Neural cell (in vitro differentiated cells): Measurements from ENCODE around the gene CCT3. TPM values are rescaled to one million over a fixed set of nuclear protein-coding genes. Genes with fewer than 3 reads are reported as not detected.

Source experiments
- H2AFZ ChIP-seq: fragments of 200-600, 300-800 bp; sonication (generic), shearing (Covaris generic); 2 replicates; pipeline ENCODE4 v1.6.0; 2014; ENCODE audit warnings: low read depth, mild to moderate bottlenecking, antibody characterized with exemption, low read length, moderate library complexity
- H3F3A ChIP-seq: fragments of 200-600 bp; shearing (Covaris generic); 2 replicates; pipeline ENCODE4 v1.6.1; 2016; ENCODE audit warnings: mild to moderate bottlenecking, moderate library complexity, mixed read lengths, antibody characterized with exemption, low read length; ENCODE audit not compliant: insufficient read depth, poor library complexity, severe bottlenecking
- H3K27ac ChIP-seq: fragments of 200-600, 300-800 bp; sonication (generic), shearing (Covaris generic); 2 replicates; pipeline ENCODE4 v1.5.1; 2014; ENCODE audit warnings: mild to moderate bottlenecking, low read length, moderate library complexity
- H3K27me3 ChIP-seq: fragments of 300-800, 200-600 bp; sonication (generic), shearing (Covaris generic); 2 replicates; pipeline ENCODE4 v1.6.0; 2014; ENCODE audit warnings: mild to moderate bottlenecking, low read depth, low read length, moderate library complexity; ENCODE audit not compliant: insufficient read depth
- H3K36me3 ChIP-seq: fragments of 300-800, 200-600 bp; sonication (generic), shearing (Covaris generic); 2 replicates; pipeline ENCODE4 v1.5.1; 2014; ENCODE audit warnings: mild to moderate bottlenecking, antibody characterized with exemption, low read length, moderate library complexity; ENCODE audit not compliant: insufficient read depth
- H3K4me2 ChIP-seq: fragments of 300-800, 200-600 bp; sonication (generic), shearing (Covaris generic); 2 replicates; pipeline ENCODE4 v1.6.0; 2014; ENCODE audit warnings: mild to moderate bottlenecking, low read length
- H3K4me3 ChIP-seq: fragments of 300-800, 200-600 bp; sonication (generic), shearing (Covaris generic); 2 replicates; pipeline ENCODE4 v1.5.1; 2014; ENCODE audit warnings: mild to moderate bottlenecking, low read length, moderate library complexity
- H3K79me2 ChIP-seq: fragments of 200-600 bp; shearing (Covaris generic); replicated peaks from 2 replicates; pipeline ENCODE4 v1.6.0; 2014; ENCODE audit warnings: mild to moderate bottlenecking, low read length, moderate library complexity; ENCODE audit not compliant: insufficient read depth
- H3K9ac ChIP-seq: fragments of 300-800, 200-600 bp; sonication (generic), shearing (Covaris generic); 2 replicates; pipeline ENCODE4 v1.6.1; 2016; ENCODE audit warnings: mild to moderate bottlenecking, low read length, mixed read lengths
- H3K9me2 ChIP-seq: fragments of 200-600 bp; shearing (Covaris generic); 2 replicates; pipeline ENCODE4 v1.6.1; 2016; ENCODE audit warnings: mild to moderate bottlenecking, low read length, mixed read lengths; ENCODE audit not compliant: insufficient read depth
- H3K9me3 ChIP-seq: fragments of 200-600, 300-800 bp; sonication (generic), shearing (Covaris generic); 2 replicates; pipeline ENCODE4 v1.6.1; 2016; ENCODE audit warnings: mild to moderate bottlenecking, mixed run types, low read length, moderate library complexity, mixed read lengths
- H4K20me1 ChIP-seq: fragments of 200-600 bp; shearing (Covaris generic); 2 replicates; pipeline ENCODE4 v1.6.1; 2016; ENCODE audit warnings: mild to moderate bottlenecking, mixed run types; ENCODE audit not compliant: insufficient read depth
- CTCF ChIP-seq: fragments of 450-650 bp; IDR thresholded peaks from 2 replicates; pipeline ENCODE4 v1.5.1; 2014; ENCODE audit warnings: antibody characterized with exemption, mild to moderate bottlenecking, moderate library complexity; ENCODE audit not compliant: poor library complexity, severe bottlenecking
- EP300 ChIP-seq: fragments of 450-650 bp; conservative IDR thresholded peaks from 2 replicates; pipeline ENCODE4 v1.6.1; 2014; ENCODE audit warnings: antibody characterized with exemption, mild to moderate bottlenecking, moderate library complexity; ENCODE audit not compliant: poor library complexity, severe bottlenecking
- EZH2 ChIP-seq: fragments of 200-600, 300-800 bp; shearing (Covaris generic), sonication (generic); IDR thresholded peaks from 2 replicates; pipeline ENCODE4 v1.6.1; 2014; ENCODE audit warnings: antibody characterized with exemption, low read length, borderline replicate concordance, mild to moderate bottlenecking; ENCODE audit not compliant: insufficient read depth, poor library complexity, severe bottlenecking
- MXI1 ChIP-seq: fragments of 450-650 bp; conservative IDR thresholded peaks from 2 replicates; pipeline ENCODE4 v1.6.1; 2014; ENCODE audit warnings: antibody characterized with exemption, mild to moderate bottlenecking; ENCODE audit not compliant: poor library complexity, severe bottlenecking
- POLR2AphosphoS5 ChIP-seq: IDR thresholded peaks from 2 replicates; pipeline ENCODE4 v1.6.1; 2012
- RAD21 ChIP-seq: fragments of 450-650 bp; conservative IDR thresholded peaks from 2 replicates; pipeline ENCODE4 v1.6.1; 2014; ENCODE audit warnings: antibody characterized with exemption, mild to moderate bottlenecking, moderate library complexity
- SMC3 ChIP-seq: fragments of 450-650 bp; conservative IDR thresholded peaks from 2 replicates; pipeline ENCODE4 v1.6.1; 2014; ENCODE audit warnings: antibody characterized with exemption, mild to moderate bottlenecking, moderate library complexity; ENCODE audit not compliant: poor library complexity
- TAF1 ChIP-seq: IDR thresholded peaks from 2 replicates; pipeline ENCODE4 v1.6.1; 2012; ENCODE audit warnings: low read depth
- polyA plus RNA-seq: library from polyadenylated mRNA; depleted of rRNA; stranded (reverse); fragments of >200 nt; gene quantifications from 2 replicates; pipeline ENCODE4 v1.2.3, GENCODE V29; 2014
- TF ChIP-seq, protein P1 (sequence below): IDR thresholded peaks from 2 replicates; pipeline ENCODE4 v1.6.1; 2012; ENCODE audit warnings: borderline replicate concordance

CCT3 gene
- polyA plus RNA-seq, 1 donor from 2014 or later: 288 TPM

GRCh38 chr1:156285437-156285836 lies 52.7 kb downstream of the CCT3 start:
- Histone ChIP-seq H3K27ac (no peak overlapping the region), H3K27me3 (no peaks in the 10 kb centered on the region), H3K9me2 (no peaks in the 10 kb centered on the region), H3F3A (no peaks in the 10 kb centered on the region), H3K9me3 (no peaks in the 10 kb centered on the region), H3K4me3 (no peak overlapping the region), H3K9ac (no peak overlapping the region), H2AFZ (no peak overlapping the region), H3K4me2 (no peak overlapping the region), H3K36me3 (no peaks in the 10 kb centered on the region), H4K20me1 (no peaks in the 10 kb centered on the region), H3K79me2 (peaks cover 20% of the 10 kb centered on the region)
- no peak for TF ChIP-seq TAF1
- TF ChIP-seq CTCF: no peak
- no peak for TF ChIP-seq SMC3
- no peak for TF ChIP-seq MXI1
- no peak for TF ChIP-seq EZH2
- TF ChIP-seq, protein P1, sequence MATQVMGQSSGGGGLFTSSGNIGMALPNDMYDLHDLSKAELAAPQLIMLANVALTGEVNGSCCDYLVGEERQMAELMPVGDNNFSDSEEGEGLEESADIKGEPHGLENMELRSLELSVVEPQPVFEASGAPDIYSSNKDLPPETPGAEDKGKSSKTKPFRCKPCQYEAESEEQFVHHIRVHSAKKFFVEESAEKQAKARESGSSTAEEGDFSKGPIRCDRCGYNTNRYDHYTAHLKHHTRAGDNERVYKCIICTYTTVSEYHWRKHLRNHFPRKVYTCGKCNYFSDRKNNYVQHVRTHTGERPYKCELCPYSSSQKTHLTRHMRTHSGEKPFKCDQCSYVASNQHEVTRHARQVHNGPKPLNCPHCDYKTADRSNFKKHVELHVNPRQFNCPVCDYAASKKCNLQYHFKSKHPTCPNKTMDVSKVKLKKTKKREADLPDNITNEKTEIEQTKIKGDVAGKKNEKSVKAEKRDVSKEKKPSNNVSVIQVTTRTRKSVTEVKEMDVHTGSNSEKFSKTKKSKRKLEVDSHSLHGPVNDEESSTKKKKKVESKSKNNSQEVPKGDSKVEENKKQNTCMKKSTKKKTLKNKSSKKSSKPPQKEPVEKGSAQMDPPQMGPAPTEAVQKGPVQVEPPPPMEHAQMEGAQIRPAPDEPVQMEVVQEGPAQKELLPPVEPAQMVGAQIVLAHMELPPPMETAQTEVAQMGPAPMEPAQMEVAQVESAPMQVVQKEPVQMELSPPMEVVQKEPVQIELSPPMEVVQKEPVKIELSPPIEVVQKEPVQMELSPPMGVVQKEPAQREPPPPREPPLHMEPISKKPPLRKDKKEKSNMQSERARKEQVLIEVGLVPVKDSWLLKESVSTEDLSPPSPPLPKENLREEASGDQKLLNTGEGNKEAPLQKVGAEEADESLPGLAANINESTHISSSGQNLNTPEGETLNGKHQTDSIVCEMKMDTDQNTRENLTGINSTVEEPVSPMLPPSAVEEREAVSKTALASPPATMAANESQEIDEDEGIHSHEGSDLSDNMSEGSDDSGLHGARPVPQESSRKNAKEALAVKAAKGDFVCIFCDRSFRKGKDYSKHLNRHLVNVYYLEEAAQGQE: no peak
- TF ChIP-seq RAD21: no peak
- TF ChIP-seq EP300: no peak
- TF ChIP-seq POLR2AphosphoS5: no peak

DNA sequence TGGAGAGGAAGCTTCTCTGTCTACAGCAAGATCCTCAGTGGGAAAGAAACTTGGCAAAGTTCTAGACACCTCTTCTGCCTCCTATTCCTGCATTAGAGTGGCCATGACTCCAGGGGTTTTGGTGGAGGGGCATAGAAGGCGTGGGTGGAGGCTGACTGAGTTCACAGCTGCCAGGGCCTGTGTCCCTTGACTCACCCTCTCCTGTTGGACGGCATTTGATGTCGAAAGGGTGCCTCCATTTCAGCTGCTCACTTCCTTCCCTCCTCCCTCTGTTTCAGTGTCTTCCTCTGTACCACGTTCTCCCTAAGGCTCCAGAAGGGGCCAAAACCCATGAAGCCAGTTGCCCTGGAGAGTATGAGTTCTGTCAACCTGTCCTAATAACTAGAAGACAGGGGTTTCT lies 53.3 kb downstream of the CCT3 start:
- H3K9ac ChIP-seq: no peak overlapping the region
- H3K4me2 ChIP-seq: no peak overlapping the region

More for the DNA sequence above, 53.3 kb downstream of the CCT3 start:
- no peaks in the 10 kb centered on the region for H3F3A ChIP-seq
- H3K36me3 ChIP-seq: no peaks in the 10 kb centered on the region
- no peaks in the 10 kb centered on the region for H3K27me3 ChIP-seq
- no peaks in the 10 kb centered on the region for H3K9me3 ChIP-seq
- no peak overlapping the region for H3K4me3 ChIP-seq
- H2AFZ ChIP-seq: no peak overlapping the region
- no peaks in the 10 kb centered on the region for H3K9me2 ChIP-seq
- peaks cover 27% of the 10 kb centered on the region for H3K79me2 ChIP-seq
- no peak overlapping the region for H3K27ac ChIP-seq
- no peak for TF ChIP-seq CTCF
- no peak for TF ChIP-seq EZH2
- TF ChIP-seq, protein P1: no peak
- TF ChIP-seq MXI1: no peak
- no peak for TF ChIP-seq POLR2AphosphoS5
- no peak for TF ChIP-seq TAF1
- TF ChIP-seq RAD21: no peak
- no peak for TF ChIP-seq EP300
- no peak for TF ChIP-seq SMC3
- H4K20me1 ChIP-seq: no peaks in the 10 kb centered on the region
